B cell (primary cell): Measurements from ENCODE around the gene DNAI2.

Experiments
- CTCF ChIP-seq: fragments of 200-600 bp; IDR thresholded peaks from one replicate; pipeline ENCODE4 v1.8.0; 2022; ENCODE audit warnings: antibody characterized with exemption, mild to moderate bottlenecking
- EZH2 ChIP-seq: IDR thresholded peaks from 2 replicates; pipeline ENCODE4 v1.6.1; 2012; ENCODE audit warnings: borderline replicate concordance, low read depth, mild to moderate bottlenecking, moderate library complexity, low read length; ENCODE audit not compliant: insufficient read depth, poor library complexity, severe bottlenecking

DNA sequence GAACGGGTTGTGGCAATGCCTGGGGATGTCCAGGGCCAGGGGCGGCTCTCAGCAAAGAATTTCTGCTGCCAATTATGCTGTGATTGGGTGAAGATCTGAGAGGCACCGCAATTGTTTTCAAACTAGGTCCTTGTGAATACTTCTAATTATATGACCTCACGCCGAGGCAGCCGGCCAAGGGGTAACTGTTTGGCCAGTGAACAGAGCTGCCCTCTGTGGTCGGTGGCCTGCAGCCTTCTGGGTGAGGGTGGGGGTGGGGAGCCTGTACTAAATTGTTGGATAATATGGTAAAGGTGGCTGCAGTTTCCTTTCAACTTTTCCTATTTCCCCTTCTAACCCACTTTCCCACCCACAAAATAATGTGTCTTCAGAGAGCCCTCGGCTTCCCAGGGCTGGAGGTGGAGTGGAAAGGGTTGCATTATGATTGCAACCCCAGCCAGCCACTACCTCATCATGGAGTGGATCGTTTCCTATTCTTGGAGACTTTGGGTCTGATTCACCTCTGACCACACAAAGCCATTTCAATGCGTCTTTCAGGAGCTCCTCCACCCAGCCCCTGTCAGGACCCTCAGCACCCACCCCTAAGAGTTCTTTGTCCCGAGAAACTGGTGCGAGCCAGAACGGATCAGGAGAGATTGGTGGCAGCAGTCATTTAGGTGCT lies 2.0 kb upstream of the DNAI2 start:
- TF ChIP-seq CTCF (no peak), EZH2 (no peak)
